HepG2 (cell line): ENCODE data around the gene OCSTAMP. TPM values are rescaled to one million over a fixed set of nuclear protein-coding genes. Genes with fewer than 3 reads are reported as not detected.
A peak's percentile ranks its signal among the peaks of the same experiment; 100 is the strongest.

Experiments
- BORCS8-MEF2B ChIP-seq: sonication (generic); formaldehyde crosslinking; IDR thresholded peaks from 2 replicates; pipeline ENCODE4 v1.8.0; 2022; ENCODE audit warnings: mild to moderate bottlenecking, missing genetic modification reagents
- HES4 ChIP-seq: sonication (generic); formaldehyde crosslinking; IDR thresholded peaks from 2 replicates; pipeline ENCODE4 v1.9.0; 2021; ENCODE audit warnings: mild to moderate bottlenecking, missing genetic modification reagents, borderline replicate concordance
- KDM4B ChIP-seq: sonication (generic); formaldehyde crosslinking; IDR thresholded peaks from 2 replicates; pipeline ENCODE4 v1.4.0; 2020; ENCODE audit warnings: missing genetic modification reagents
- NFE2L2 ChIP-seq: fragments of 150-350 bp; IDR thresholded peaks from 2 replicates; pipeline ENCODE4 v1.6.1; 2014; ENCODE audit warnings: low read length
- PHF21A ChIP-seq: sonication (generic); formaldehyde crosslinking; IDR thresholded peaks from 2 replicates; pipeline ENCODE4 v1.5.0; 2020; ENCODE audit warnings: mild to moderate bottlenecking, missing genetic modification reagents
- POLR2A ChIP-seq, 2 experiments: IDR thresholded peaks; 2 replicates each; pipeline ENCODE4 v1.6.1; 2011; ENCODE audit warnings: low read depth in 2 of 2, low read length in 2 of 2, mild to moderate bottlenecking in 1 of 2, moderate library complexity in 1 of 2; ENCODE audit not compliant: insufficient read depth in 1 of 2
- RXRB ChIP-seq: IDR thresholded peaks from 2 replicates; pipeline ENCODE4 v1.6.1; 2016; ENCODE audit warnings: borderline replicate concordance, missing genetic modification reagents, missing compliant biosample characterization
- ZBTB1 ChIP-seq: sonication (generic); formaldehyde crosslinking; IDR thresholded peaks from 2 replicates; pipeline ENCODE4 v1.4.0; 2020; ENCODE audit warnings: missing genetic modification reagents, borderline replicate concordance
- ZNF160 ChIP-seq: sonication (generic); formaldehyde crosslinking; IDR thresholded peaks from 2 replicates; pipeline ENCODE4 v1.8.0; 2022; ENCODE audit warnings: mild to moderate bottlenecking, inconsistent platforms, missing genetic modification reagents
- ZNF33B ChIP-seq: sonication (generic); formaldehyde crosslinking; IDR thresholded peaks from 2 replicates; pipeline ENCODE4 v1.5.1; 2020; ENCODE audit warnings: mild to moderate bottlenecking, missing genetic modification reagents
- ZNF441 ChIP-seq: sonication (generic); formaldehyde crosslinking; IDR thresholded peaks from 2 replicates; pipeline ENCODE4 v1.7.0; 2021; ENCODE audit warnings: missing genetic modification reagents, borderline replicate concordance
- polyA plus RNA-seq, 8 experiments: library from polyadenylated mRNA; depleted of rRNA in 3 of 8; stranded (reverse) in 7 of 8; unstranded in 1 of 8; fragments of >200 nt; fragmentation: Illumina TruSeq in 4 of 8; extraction: Trizol in 4 of 8; gene quantifications; 2 replicates each; pipeline versions ENCODE4 v1.2.1 to v1.2.3, GENCODE V29; 2011 to 2016; ENCODE audit warnings: low read depth in 4 of 8, missing spikeins in 1 of 8, mixed read lengths in 1 of 8; ENCODE audit not compliant: insufficient read depth in 1 of 8
- total RNA-seq, 5 experiments: library from RNA; depleted of rRNA; stranded (reverse); fragments of >200 nt; fragmentation: Illumina TruSeq; extraction: Trizol; gene quantifications; 2 replicates each; pipeline ENCODE4 v1.2.3, GENCODE V29; 2016; ENCODE audit warnings: low read depth in 1 of 5
- TF ChIP-seq, protein P1 (sequence below): sonication (generic); formaldehyde crosslinking; IDR thresholded peaks from 2 replicates; pipeline ENCODE4 v1.4.0; 2020; ENCODE audit warnings: low read depth, mild to moderate bottlenecking, missing genetic modification reagents
- TF ChIP-seq, protein P2 (sequence below): sonication (generic); formaldehyde crosslinking; IDR thresholded peaks from 2 replicates; pipeline ENCODE4 v1.8.1; 2022; ENCODE audit warnings: low read depth, mild to moderate bottlenecking, missing genetic modification reagents
- TF ChIP-seq, protein P3 (sequence below): sonication (generic); formaldehyde crosslinking; IDR thresholded peaks from 2 replicates; pipeline ENCODE4 v1.4.0; 2020; ENCODE audit warnings: mild to moderate bottlenecking, missing genetic modification reagents
- TF ChIP-seq, protein P4 (sequence below): sonication (generic); formaldehyde crosslinking; IDR thresholded peaks from 2 replicates; pipeline ENCODE4 v1.8.0; 2022; ENCODE audit warnings: mild to moderate bottlenecking, missing genetic modification reagents, moderate library complexity
- TF ChIP-seq, protein P5 (sequence below): sonication (generic); formaldehyde crosslinking; IDR thresholded peaks from 2 replicates; pipeline ENCODE4 v1.5.1; 2020; ENCODE audit warnings: mild to moderate bottlenecking, moderate library complexity, missing genetic modification reagents
- TF ChIP-seq, protein P6 (sequence below): sonication (generic); formaldehyde crosslinking; conservative IDR thresholded peaks from 2 replicates; pipeline ENCODE4 v1.8.0; 2022; ENCODE audit warnings: mild to moderate bottlenecking, moderate library complexity, missing genetic modification reagents

The OCSTAMP gene
- total and polyA plus RNA-seq, 2 of the 13 experiments (the other 11 are each of a cell fraction or from before 2014, with no cell fraction given): not detected

DNA sequence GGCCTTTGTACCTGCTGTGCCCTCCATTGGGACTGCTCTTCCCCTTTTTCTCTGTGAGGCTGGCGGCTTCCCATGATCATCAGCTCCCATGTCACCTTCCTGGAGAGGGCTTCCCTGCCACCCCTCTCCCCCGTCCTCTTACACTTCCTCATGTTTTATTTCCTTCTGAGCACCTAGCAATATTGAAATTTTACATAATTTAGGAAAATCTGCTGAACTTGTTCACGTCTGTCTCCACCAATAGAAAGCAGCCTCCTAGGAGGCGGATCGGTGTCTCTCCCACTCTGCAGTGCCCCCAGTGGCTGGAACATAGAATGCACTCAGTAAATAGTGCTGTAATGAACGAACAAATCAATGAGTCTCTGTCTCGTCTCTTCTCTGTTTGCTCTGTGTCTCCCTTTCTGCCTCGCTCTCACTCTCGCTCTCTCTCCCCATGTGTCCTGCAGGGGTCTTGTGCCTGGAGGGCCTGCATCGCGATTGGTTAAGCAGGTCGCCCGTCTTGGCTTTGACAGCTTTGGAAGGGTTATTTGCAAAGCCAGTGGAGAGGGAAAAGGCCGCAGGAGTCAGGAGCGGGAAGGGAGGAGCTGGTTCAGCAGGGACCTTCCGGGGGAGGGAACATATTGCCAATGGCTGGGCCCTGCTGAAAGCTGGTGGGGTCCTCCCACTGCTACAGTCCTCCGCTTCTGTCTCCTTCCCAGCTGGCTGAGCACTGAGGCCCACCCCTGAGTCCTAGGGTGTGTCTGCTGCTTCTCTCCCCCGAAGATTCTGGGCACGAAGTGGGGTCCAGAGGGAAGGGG lies 12.1 kb upstream of the OCSTAMP start (continued):
- TF ChIP-seq RXRB: no peak
- TF ChIP-seq, protein P1, sequence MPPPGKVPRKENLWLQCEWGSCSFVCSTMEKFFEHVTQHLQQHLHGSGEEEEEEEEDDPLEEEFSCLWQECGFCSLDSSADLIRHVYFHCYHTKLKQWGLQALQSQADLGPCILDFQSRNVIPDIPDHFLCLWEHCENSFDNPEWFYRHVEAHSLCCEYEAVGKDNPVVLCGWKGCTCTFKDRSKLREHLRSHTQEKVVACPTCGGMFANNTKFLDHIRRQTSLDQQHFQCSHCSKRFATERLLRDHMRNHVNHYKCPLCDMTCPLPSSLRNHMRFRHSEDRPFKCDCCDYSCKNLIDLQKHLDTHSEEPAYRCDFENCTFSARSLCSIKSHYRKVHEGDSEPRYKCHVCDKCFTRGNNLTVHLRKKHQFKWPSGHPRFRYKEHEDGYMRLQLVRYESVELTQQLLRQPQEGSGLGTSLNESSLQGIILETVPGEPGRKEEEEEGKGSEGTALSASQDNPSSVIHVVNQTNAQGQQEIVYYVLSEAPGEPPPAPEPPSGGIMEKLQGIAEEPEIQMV (CRISPR knock-in tag): no peak
- TF ChIP-seq BORCS8-MEF2B (CRISPR knock-in tag): peak; percentile 86; the same call in 1 of the 2 replicates
- TF ChIP-seq POLR2A (IDR thresholded peaks at IDR 0.05; ENCODE audit: insufficient read depth in 1 of 2, low read depth in 2 of 2, low read length in 2 of 2): no peak; a peak in 1 of 4 replicates
- TF ChIP-seq ZNF441 (CRISPR knock-in tag): peak; percentile 71; the same call in 1 of the 2 replicates
- no peak for TF ChIP-seq KDM4B
- TF ChIP-seq, protein P2, sequence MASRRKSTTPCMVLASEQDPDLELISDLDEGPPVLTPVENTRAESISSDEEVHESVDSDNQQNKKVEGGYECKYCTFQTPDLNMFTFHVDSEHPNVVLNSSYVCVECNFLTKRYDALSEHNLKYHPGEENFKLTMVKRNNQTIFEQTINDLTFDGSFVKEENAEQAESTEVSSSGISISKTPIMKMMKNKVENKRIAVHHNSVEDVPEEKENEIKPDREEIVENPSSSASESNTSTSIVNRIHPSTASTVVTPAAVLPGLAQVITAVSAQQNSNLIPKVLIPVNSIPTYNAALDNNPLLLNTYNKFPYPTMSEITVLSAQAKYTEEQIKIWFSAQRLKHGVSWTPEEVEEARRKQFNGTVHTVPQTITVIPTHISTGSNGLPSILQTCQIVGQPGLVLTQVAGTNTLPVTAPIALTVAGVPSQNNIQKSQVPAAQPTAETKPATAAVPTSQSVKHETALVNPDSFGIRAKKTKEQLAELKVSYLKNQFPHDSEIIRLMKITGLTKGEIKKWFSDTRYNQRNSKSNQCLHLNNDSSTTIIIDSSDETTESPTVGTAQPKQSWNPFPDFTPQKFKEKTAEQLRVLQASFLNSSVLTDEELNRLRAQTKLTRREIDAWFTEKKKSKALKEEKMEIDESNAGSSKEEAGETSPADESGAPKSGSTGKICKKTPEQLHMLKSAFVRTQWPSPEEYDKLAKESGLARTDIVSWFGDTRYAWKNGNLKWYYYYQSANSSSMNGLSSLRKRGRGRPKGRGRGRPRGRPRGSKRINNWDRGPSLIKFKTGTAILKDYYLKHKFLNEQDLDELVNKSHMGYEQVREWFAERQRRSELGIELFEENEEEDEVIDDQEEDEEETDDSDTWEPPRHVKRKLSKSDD (CRISPR knock-in tag): peak; percentile 40; the same call in 1 of the 2 replicates
- TF ChIP-seq, protein P3, sequence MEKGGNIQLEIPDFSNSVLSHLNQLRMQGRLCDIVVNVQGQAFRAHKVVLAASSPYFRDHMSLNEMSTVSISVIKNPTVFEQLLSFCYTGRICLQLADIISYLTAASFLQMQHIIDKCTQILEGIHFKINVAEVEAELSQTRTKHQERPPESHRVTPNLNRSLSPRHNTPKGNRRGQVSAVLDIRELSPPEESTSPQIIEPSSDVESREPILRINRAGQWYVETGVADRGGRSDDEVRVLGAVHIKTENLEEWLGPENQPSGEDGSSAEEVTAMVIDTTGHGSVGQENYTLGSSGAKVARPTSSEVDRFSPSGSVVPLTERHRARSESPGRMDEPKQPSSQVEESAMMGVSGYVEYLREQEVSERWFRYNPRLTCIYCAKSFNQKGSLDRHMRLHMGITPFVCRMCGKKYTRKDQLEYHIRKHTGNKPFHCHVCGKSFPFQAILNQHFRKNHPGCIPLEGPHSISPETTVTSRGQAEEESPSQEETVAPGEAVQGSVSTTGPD (CRISPR knock-in tag): no peak
- TF ChIP-seq, protein P4, sequence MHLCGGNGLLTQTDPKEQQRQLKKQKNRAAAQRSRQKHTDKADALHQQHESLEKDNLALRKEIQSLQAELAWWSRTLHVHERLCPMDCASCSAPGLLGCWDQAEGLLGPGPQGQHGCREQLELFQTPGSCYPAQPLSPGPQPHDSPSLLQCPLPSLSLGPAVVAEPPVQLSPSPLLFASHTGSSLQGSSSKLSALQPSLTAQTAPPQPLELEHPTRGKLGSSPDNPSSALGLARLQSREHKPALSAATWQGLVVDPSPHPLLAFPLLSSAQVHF (CRISPR knock-in tag): 0 out of 2 replicates have a peak, but pooled peaks have one; percentile 28
- TF ChIP-seq NFE2L2: no peak
- no peak; the same call in 1 of the 2 replicates for TF ChIP-seq HES4 (CRISPR knock-in tag)
- TF ChIP-seq, protein P5, sequence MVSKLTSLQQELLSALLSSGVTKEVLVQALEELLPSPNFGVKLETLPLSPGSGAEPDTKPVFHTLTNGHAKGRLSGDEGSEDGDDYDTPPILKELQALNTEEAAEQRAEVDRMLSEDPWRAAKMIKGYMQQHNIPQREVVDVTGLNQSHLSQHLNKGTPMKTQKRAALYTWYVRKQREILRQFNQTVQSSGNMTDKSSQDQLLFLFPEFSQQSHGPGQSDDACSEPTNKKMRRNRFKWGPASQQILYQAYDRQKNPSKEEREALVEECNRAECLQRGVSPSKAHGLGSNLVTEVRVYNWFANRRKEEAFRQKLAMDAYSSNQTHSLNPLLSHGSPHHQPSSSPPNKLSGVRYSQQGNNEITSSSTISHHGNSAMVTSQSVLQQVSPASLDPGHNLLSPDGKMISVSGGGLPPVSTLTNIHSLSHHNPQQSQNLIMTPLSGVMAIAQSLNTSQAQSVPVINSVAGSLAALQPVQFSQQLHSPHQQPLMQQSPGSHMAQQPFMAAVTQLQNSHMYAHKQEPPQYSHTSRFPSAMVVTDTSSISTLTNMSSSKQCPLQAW (CRISPR knock-in tag): peak; percentile 19; the same call in 1 of the 2 replicates
- TF ChIP-seq, protein P6, sequence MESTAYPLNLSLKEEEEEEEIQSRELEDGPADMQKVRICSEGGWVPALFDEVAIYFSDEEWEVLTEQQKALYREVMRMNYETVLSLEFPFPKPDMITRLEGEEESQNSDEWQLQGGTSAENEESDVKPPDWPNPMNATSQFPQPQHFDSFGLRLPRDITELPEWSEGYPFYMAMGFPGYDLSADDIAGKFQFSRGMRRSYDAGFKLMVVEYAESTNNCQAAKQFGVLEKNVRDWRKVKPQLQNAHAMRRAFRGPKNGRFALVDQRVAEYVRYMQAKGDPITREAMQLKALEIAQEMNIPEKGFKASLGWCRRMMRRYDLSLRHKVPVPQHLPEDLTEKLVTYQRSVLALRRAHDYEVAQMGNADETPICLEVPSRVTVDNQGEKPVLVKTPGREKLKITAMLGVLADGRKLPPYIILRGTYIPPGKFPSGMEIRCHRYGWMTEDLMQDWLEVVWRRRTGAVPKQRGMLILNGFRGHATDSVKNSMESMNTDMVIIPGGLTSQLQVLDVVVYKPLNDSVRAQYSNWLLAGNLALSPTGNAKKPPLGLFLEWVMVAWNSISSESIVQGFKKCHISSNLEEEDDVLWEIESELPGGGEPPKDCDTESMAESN (CRISPR knock-in tag): 0 out of 2 replicates have a peak, but pooled peaks have one; percentile 43
- peak; percentile 90 for TF ChIP-seq PHF21A (CRISPR knock-in tag)
- TF ChIP-seq ZBTB1 (CRISPR knock-in tag): no peak
- TF ChIP-seq ZNF33B (CRISPR knock-in tag): peak; percentile 34; the same call in 1 of the 2 replicates
- TF ChIP-seq ZNF160 (CRISPR knock-in tag): no peak
